SIG-M5 (cell line): ENCODE measurements around the gene DIO2.

Experiments
- DNase-seq: peaks from one replicate; lab custom pipeline; 2025; lab: John Stamatoyannopoulos, UW

Gene DIO2

DNA sequence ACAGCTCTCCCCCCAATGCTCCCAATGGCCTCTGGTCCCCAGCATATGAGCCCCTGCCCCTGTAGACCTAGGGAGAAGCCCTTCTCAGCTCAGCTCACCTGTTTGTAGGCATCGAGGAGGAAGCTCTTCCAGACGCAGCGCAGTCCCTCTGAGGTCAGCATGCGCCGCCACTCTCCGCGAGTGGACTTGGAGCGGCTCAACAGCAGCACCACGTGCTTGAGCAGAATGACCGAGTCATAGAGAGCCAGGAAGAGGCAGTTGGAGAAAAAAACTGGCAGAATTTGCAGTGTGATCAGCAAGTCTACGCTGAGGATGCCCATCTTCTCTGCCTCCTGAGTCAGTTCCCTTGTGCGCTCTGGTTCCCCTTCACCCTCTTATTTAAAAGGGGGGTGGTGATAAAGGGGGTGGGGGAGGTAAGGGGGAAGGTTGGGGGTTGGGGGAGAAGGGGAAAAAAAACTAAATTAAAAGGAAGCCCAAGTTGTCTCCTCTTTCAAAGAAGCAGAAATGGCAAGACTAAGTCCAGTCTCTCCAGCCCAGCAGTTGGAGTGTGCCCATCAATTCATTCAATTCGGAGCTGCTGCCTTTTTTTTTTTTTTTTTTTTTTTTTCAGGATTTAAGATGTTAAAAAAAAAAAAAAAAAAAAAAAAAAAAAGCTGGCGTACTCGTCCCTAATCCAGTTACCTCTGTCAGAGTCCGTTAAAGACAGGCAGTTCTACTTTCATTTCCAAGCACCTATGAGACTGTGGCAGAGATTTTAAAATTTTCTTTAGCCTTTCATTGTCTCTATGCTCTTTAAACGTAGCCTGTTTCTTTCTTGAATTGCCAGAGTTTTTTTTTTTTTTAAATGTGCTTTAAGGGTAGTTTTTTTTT lies at the start of gene DIO2:
TSS of gene DIO2 (minus strand) at position 352 of the 870 bp plus-strand sequence. CDS start at position 320, 32 bp downstream.
- DNase-seq: no peak

DNA sequence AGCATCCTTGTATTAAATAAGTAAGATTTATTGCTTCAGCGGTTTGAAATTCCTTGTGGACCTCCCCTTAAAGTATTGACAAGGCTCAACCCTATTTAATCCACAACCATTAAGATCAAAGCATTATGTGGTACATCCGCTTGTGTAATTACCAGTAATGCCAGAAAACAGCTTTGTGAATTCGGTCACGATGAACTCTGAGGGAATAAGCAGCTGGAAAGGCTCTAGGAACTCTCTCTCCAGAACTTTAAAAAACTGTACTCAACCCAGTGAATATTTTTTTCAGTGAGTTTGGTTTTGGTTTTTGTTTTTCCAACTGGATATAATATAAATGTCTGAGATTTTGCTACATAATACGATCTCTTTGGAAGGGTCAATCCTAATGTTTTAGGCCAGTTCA lies 49.3 kb upstream of the DIO2 start:
- no peak for DNase-seq

GRCh38 chr14:80239631-80240030 lies 28.3 kb upstream of the DIO2 start:
- DNase-seq: no peak

- DNase-seq: no peak
Observed at GRCh38 chr14:80237143-80237542, 25.8 kb upstream of the DIO2 start.

- DNase-seq: no peak
Observed at GRCh38 chr14:80233470-80234089, 22.3 kb upstream of the DIO2 start.

- no peak for DNase-seq
Observed at GRCh38 chr14:80231702-80232101, 20.4 kb upstream of the DIO2 start.

GRCh38 chr14:80223696-80224465 lies 12.6 kb upstream of the DIO2 start:
- DNase-seq: no peak

DNA sequence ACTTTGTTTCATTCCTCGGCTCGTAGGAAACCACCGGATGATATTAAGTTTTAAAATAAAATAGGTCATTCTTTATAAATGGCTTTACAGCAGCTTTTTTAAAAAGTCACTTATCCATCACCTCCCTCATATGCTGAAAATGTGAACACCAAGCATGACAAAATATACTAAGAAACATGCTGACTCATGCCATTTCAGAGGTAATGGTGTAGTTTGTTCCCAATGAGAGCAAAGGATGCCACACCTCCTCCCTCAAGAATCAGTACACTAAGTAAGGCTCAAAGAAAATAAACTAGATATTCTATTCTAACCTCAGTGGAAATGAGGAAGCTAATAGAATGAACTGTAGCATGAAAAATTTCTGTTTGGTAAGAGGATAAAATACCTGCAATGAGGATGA lies 5.5 kb upstream of the DIO2 start:
- no peak for DNase-seq

DNA sequence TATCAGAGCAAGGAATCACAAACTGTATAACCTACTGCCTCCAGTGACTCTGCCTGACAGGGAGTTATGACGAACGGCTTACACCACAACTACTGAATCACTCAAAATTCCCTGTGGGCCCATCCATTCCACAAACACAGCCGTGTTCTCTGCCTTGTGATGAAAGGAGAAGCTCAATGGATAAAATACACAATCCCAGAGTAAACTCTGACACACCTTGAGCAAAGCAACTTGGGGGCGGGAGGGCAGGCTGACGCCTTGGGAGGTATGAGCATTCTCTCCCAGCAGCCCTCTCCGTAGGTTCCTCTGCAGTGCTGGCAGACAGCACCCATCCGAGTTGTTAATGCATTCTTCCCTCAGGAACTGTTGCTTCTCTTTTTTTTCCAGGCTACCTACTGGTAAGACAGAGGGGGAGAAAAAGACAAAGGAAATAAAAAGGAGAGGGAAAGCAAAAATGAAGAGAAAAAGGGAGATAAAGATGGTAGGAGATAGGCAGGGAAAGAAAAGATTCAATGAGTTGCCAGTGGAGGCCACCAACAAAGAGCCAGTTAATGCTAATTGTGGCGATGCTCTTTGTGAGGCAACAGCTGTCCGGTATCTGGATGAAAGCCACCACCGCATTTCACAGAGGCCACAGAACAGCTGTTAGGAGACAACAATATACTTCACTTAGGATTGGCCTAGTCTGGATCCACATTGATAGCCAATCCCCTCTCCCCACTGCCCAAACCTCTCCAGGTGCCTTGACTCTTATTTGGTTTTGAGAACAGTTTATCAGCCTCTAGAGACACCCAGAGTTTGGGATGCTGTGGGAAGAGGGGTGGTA lies 4.7 kb upstream of the DIO2 start:
- DNase-seq: no peak

DNA sequence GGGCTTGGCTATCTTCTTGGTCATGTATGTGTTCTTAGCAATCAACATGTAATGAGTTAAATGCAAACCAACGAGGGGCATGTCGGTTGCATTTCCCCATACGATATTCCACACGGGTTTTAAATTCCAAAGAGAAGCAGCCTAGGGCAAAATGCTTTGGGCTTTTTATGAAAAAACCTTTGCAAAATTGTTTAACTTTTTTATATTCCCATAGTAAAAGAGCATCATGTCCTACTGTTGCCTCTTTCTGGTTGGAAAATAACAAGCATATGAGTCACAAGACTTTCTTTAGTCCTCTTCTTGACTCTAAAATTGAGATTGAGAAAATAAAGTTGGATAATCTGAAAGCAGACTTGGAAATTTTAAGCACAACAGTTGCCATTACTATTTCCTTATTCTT lies 3.8 kb upstream of the DIO2 start:
- no peak for DNase-seq

GRCh38 chr14:80213602-80214001 lies 2.3 kb upstream of the DIO2 start:
- no peak for DNase-seq

DNA sequence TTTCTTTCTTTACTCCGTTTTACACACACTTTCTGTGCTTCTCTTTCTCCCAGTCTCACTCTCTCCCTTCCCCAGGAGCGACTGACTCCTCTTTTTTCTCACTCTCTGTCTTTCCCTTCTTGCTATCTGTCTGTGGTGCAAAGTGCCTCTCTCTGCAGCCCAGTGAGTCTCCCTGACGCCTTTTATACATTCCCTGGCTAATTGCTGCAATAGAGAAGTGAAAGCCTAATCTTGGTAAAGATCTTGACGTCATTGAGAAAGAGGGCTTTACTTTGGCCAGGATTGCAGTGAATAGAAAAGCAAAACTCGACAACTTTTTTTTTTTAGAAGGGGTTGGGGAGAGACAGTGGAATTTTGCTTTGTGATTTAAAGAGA lies 706 bp upstream of the DIO2 start:
- no peak for DNase-seq

GRCh38 chr14:80208461-80208860 lies 2.8 kb downstream of the DIO2 start:
- no peak for DNase-seq

GRCh38 chr14:80206351-80207080 lies 4.8 kb downstream of the DIO2 start:
- no peak for DNase-seq

- no peak for DNase-seq
Observed at GRCh38 chr14:80202888-80203562, 8.3 kb downstream of the DIO2 start.

DNA sequence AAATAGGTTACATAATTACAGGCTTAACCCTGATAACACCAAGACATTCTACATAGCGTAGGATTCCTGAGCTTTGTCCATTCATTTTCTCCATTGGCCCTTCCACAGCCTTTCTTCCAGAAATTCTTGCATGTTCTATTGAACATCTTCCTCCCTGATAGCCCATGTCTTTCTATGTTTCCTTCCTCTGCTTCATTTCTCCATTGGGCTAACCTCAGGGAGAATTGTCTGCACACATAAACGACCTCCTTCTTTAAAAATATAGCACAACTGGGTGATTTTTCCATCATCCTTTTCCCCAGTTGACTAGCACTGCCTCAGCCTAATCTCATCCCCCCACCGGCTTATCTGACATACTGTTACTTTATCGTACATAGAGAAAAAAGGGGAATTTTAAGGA lies 11.2 kb downstream of the DIO2 start:
- no peak for DNase-seq

- no peak for DNase-seq
Observed at GRCh38 chr14:80188571-80188970, 22.7 kb downstream of the DIO2 start.

DNA sequence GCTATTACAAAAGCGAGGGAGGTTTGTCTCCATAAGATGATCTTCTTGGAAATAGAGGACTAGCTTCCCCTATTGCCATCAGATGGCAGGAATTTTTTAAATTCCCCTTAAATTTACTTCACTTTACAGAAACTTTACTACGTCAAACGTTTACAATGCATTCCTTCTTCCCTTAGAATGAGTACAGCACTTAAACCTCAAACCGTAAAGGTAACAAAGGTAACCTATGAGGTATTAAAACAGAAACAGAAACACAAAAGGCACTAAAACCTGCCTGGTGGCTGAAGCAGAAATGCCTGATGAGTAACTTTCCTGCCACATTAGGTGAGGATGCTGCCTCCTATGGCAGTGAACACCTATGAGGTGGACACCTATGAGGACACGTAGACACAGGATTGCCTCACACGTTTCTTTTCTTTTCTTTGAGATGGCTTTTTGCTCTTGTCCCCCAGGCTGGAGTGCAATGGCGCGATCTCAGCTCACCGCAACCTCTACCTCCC lies 25.0 kb downstream of the DIO2 start:
- no peak for DNase-seq

DNA sequence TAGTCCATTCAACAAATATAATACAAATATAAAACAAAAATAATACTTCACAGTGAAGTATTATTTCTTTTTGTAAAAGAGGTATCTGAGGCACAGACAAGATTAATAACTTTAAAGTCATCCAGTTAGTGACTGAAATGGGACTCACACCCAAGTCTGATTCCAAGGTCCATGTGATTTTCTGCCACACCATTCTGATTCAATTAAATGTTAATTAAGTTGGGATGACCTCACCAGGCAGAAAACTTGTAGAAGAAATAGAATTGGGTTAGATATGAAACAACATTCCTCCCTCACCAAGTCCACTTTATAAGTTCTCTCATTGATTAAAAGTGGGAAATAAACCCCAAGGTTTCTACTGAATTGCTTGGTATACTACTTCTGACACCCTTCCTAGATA lies 34.4 kb downstream of the DIO2 start:
- DNase-seq: no peak

GRCh38 chr14:80172375-80173051 lies 38.8 kb downstream of the DIO2 start:
- DNase-seq: no peak
